Medulla oblongata (tissue), 1 donor: ENCODE data around the gene KCNK1.

ENCODE experiments used
- DNase-seq: peaks from one replicate; pipeline ENCODE4 v3.0.0-alpha.2; 2015; ENCODE audit errors: extremely low spot score

Gene KCNK1

DNA sequence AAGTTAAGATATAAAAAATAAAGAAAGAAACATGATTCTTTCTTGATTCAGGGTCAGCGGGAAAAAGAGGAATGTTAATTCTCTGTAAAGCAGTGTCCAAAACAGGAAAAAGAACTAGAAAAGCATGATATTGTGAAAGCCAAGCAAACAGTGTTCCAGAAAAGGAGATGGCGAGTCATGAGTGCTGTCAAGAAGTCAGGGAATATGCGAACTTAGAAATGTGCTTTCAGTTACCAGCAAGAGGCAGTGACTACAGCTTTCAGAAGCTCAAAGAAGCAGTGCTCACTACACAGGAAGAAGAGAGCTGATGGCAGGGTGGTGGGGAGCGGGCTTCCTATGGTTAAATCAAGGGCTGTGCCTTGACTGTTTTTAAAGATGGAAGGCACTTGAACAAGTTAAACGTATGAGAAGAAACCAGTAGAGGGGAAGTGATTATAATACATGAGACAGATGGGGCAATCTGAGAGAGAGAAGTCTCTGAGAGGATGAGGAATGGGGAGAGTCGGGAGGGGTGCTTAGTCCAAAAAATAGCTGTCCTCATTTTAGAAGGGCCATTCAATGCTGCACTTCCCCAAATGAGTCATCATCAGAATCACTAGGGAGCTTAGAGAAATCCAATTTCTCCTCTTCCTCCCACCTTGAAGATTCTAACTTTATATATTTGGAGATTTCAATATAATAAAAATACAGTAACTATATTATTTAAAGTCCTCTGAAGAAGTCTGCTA is 90.4 kb downstream of the KCNK1 start:
- no peak for DNase-seq

DNA sequence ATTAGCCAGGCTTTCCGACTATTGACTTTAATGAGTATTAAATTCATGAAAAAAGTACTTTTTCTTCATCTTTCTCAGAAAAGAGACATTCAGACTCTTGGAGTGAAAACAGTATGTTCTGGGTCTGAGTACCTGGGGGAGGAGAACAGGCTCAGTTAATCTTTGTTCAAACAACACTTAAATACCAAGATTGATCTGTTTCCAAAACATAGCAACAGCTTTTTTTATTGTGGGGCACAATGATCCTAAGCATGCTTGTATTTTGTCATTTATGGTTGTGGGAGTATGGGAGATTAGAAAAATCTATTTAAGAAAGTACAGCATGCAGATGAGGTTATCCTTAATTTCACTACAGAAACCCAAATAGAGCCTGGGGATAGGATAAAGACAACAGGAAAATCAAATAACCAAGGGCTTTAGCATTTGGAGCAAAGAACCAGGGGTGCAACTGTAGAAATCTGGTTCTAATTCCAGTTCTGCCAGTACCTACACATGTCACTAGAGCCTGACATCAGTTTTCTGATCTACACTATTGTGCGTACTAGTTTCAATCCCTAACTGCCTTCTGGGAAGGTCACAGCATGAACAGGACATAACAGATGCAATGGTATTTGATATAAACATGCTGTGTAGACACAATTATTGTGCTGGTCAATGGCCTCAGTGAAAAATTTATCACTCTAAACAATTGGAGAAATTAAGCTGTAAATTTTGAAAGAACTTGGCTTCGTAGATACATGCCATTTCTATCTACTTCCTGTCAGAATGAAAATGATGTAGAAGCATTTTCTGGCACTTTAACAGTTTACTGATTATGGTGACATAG is 91.2 kb downstream of the KCNK1 start:
- no peak for DNase-seq

DNA sequence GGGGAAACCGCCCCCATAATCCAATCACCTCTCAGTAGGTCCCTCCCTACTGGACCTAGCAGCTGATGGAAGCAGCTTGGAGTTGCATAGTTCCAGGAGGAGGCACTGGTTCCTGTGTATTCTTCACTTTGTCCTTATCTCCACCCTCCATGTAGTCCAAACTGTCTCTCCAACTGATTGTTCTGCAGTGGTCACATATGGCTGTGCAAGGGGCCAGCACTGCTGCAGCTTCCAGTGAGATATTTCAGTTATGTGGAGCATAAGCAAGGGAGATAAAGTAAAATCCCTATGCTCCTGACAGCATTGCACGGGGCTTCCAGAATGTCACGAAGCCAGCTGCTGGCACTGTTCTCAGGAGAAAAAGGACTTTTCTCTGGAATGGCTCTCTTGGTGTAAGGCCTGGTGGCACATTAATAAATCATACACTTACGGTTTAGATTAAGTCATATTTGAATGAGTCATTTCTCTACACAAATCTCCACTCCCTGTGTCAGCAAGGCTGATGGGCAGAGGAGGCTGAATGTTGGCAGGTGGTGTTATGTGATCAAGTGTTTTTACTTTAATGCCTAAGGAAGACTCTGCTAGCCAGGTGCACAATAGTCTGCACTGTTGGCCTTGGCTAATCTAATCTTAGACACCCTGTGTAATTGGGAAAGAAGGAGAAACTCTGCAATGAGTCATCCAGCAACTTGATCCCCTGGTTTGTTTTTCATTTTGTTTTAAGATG is 93.4 kb downstream of the KCNK1 start:
- no peak for DNase-seq

DNA sequence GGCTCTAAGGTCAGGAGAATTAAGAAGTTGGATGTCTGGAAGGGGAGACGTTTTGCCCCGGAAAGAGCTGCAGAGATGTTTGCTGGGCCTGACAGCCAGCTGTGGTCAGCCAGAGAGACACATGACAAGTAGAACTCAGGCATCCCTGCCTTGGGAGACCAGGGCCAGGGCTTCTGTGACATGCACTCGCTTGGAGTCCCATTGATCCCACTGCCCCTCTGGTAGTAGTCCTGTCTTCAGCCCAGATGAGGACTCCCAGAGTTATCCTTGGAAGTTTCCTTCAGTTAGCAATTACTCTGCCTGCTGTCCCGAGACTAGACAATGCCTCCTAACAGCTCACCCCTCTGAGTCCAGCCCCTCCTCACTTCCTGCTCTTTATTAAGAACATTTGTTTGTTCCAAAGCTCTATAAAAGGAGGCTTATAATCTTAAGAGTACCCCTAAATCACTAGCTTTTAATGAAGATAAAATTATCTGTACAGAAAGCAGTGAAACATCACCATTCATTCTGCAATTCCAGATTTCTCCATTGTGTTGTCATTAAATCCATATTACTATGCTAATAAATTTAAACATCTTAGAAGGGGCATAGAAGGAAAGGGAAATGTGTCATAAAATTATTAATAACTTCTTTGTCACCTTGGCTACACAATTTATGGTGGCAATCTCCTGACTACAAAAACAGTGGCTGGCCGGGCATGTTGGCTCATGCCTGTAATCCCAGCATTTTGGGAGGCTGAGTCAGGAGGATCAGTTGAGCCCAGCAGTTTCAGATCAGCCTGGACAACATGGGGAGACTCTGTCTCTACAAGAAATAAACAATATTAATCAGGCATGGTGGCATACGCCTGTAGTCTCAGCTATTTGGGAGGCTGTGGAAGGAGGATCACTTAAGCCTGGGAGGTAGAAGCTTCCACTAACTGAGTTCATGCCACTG is 94.2 kb downstream of the KCNK1 start:
- no peak for DNase-seq

DNA sequence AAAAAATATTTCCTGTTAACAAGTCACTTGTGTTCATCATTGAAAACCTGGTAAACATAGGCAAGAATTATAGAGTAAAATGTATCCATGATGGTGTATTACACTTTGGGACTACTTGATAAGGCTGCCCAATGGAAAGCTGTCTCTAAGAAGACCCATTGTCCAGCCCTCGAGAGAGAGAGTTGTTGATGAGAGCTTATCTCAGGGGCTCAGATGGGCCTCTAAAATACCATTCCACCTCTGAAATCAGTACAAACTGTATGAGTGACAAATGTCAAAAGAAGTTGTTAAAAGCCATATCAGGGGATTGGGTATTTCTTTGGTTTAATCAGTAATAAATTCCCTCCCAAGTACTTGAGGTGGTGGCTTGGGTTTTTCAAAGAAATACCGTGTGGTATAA is 96.1 kb downstream of the KCNK1 start:
- no peak for DNase-seq

DNA sequence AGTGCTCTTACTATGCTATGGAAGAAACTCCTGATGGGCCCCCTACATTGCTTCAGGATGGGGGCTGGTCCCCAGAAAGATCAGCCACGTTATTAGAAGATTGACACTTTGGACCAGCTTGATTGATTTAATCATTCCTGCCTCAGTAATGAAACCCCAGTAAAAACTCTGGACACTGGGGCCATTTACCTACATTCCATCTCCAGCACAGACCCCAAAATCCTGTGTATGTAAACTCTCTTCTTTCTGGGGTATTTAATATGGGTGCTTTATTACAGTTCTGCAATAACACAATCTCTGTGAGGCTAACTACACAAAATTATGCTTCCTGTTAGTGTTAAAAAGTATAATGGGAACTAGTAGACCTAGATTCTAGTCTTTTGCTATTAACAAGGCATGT is 96.6 kb downstream of the KCNK1 start:
- no peak for DNase-seq

DNA sequence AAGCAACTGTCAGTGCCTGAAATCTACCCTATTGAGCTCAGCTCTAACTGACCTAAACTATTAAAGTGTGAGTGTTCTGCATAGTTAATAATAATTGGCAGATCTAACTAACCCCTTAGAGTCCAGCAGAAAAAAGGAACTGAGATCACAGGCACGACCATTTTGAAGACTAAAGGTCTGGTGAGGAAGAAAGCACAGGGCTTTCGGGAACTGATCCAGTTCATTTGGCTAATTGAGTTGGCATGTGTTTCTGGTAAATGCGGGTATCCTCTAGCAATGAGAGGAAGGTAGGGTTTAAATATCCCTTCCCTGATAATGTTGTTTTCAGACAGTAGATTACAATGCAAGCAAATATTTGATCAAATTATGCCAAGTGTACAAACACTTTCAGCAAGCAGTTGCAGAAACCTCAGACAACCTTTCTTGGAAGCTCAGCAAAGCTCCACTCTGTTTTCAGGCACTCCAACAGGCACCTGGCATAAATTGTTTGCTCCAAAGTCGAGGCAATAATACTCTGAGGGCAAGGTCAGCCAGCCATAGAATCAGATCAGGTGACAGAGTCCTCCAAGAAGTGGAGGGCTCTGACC is 100.8 kb downstream of the KCNK1 start:
- no peak for DNase-seq

DNA sequence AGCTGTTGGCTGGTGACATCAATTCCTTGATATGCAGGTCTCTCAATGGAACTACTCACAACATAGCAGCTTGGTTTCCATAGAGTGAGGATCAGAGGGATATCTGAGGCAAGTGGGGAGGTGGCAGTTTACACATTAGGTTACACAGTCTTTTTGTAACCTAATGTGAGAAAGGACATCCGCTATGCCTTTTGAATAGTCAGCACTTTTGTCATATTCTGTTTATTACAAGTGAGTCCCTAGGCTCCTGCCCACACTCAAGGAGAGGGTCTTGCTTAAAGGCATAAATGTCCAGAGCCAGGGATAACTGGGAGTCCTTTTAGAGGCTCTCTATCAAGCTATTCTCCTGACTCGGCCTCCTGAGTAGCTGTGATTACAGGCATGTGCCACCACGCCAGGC is 104.2 kb downstream of the KCNK1 start:
- no peak for DNase-seq

DNA sequence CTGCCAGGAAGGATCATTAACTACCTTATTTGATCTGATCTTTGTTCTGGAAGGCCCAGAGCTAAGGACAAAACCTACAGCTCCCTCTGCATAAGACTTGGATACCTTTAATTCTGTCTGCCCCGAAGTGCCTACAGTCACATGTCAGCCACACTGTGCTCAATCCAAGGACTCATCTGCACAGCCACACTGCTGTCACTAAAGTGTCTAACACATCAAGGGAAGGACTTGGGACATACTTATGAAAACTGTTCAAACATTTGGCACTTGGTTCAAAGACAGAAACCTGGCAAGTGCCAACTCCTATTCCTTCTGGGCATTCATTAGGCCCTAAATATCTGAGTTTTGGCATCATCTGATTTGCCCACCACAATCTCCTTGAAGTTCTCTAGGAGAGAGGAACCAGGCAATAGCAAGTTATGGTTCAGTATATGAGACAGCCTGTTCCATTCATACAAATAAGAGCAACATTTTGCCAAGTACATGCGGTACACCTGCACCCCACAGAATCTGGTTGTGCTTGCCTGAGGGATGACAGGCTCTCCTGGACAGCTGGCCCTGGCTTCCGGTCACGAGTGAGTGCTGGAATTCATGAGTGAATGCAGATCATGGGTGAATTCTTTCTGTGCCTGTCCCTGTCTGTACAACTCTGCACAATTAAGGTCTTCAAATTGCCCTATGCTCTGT is 105.9 kb downstream of the KCNK1 start:
- DNase-seq = no peak

DNA sequence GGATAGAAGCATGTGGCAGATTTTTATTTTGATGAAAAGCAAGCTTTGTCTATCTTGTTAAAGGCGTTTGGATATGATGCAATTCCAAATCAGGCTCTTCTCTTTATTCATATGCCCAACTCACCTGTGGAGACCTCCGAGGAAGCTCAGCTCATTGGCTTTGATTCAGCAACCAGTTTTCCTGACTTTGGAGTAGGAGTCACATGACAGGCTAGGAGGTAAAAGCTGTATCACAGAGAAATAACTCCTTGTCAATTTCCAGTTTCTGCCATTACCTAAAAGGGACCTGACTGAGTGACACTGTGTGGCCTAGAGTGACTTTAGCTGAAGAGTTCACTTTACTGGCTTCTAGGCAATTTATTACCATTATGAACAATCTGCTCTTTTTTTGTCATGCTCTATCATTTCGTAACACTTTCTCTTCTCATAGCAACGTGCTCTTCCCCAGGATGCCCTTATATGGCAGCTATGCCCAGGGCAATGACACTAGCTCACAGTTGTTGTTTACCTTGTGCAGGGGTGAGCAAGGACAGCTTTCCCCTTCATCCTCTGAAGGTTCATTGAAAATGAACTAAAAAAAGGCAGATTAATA is 107.2 kb downstream of the KCNK1 start:
- DNase-seq = no peak
